OCI-LY3 (cell line): ENCODE results near the gene MGAT3.

ENCODE experiments used
- H2AFZ ChIP-seq: fragments of 200-600, 300-600 bp; shearing (Covaris generic); 2 replicates; pipeline ENCODE4 v1.6.0; 2014; ENCODE audit warnings: antibody characterized with exemption, low read depth, low read length
- H3K27ac ChIP-seq: fragments of 200-600, 300-600 bp; sonication (generic); 2 replicates; pipeline ENCODE4 v1.5.1; 2014; ENCODE audit warnings: mild to moderate bottlenecking, low read length, moderate library complexity, mixed read lengths
- H3K27me3 ChIP-seq: fragments of 200-600, 300-600 bp; sonication (generic); 2 replicates; pipeline ENCODE4 v1.6.1; 2014; ENCODE audit warnings: low read depth, low read length, mixed read lengths
- H3K36me3 ChIP-seq: fragments of 200-600, 300-600 bp; sonication (generic); replicated peaks from 2 replicates; pipeline ENCODE3; 2014; ENCODE audit warnings: low read depth, low read length, mixed read lengths
- H3K4me1 ChIP-seq: fragments of 300-600, 200-600 bp; sonication (generic); 2 replicates; pipeline ENCODE4 v1.6.1; 2014; ENCODE audit warnings: low read length, mixed read lengths
- H3K4me2 ChIP-seq: fragments of 200-600, 300-600 bp; sonication (generic); 2 replicates; pipeline ENCODE4 v1.6.1; 2014; ENCODE audit warnings: low read length, mixed read lengths
- H3K4me3 ChIP-seq: fragments of 300-600, 200-600 bp; sonication (generic); 2 replicates; pipeline ENCODE4 v1.5.1; 2014; ENCODE audit warnings: antibody characterized with exemption, mild to moderate bottlenecking, low read length, moderate library complexity
- H3K79me2 ChIP-seq: fragments of 300-600, 200-600 bp; shearing (Covaris generic); 2 replicates; pipeline ENCODE4 v1.6.1; 2014; ENCODE audit warnings: mild to moderate bottlenecking, low read length, mixed read lengths
- H3K9ac ChIP-seq: fragments of 300-600, 200-600 bp; shearing (Covaris generic); 2 replicates; pipeline ENCODE4 v1.6.0; 2014; ENCODE audit warnings: mild to moderate bottlenecking, low read length, moderate library complexity
- H3K9me3 ChIP-seq: fragments of 200-600, 300-600 bp; shearing (Covaris generic); 2 replicates; pipeline ENCODE4 v1.6.1; 2014; ENCODE audit warnings: low read length, mixed read lengths; ENCODE audit not compliant: insufficient read depth
- H4K20me1 ChIP-seq: fragments of 200-600, 300-600 bp; sonication (generic); 2 replicates; pipeline ENCODE4 v1.6.1; 2016; ENCODE audit warnings: low read length, mixed read lengths; ENCODE audit not compliant: insufficient read depth
- CTCF ChIP-seq: fragments of 200-600, 300-600 bp; sonication (generic); IDR thresholded peaks from 2 replicates; pipeline ENCODE4 v1.5.1; 2014; ENCODE audit warnings: antibody characterized with exemption, low read length, low read depth
- EZH2phosphoT487 ChIP-seq: fragments of 200-600 bp; shearing (Covaris generic); IDR thresholded peaks from 2 replicates; pipeline ENCODE4 v1.6.1; 2018; ENCODE audit warnings: antibody characterized with exemption, mixed run types, low read depth

MGAT3 gene

GRCh38 chr22:39422721-39423120, 34.1 kb upstream of the MGAT3 start:
- Histone ChIP-seq H4K20me1 (0 out of 2 replicates have a peak, but pooled peaks cover 4% of the 10 kb centered on the region), H3K27me3 (no peaks in the 10 kb centered on the region), H3K4me1 (peaks cover 11% of the 10 kb centered on the region), H3K4me2 (no peak overlapping the region), H3K4me3 (no peak overlapping the region), H3K36me3 (peaks cover 65% of the 10 kb centered on the region), H3K79me2 (no peaks in the 10 kb centered on the region), H2AFZ (no peak overlapping the region), H3K27ac (no peak overlapping the region), H3K9ac (no peak overlapping the region), H3K9me3 (no peaks in the 10 kb centered on the region)
- TF ChIP-seq CTCF, result no peak

- H3K27ac ChIP-seq, result no peak overlapping the region
- H3K27me3 ChIP-seq, result no peaks in the 10 kb centered on the region
- H3K4me1 ChIP-seq, result peaks cover 7% of the 10 kb centered on the region; the same call in 1 of the 2 replicates
- H4K20me1 ChIP-seq, result no peaks in the 10 kb centered on the region
- H3K36me3 ChIP-seq, result peaks cover 62% of the 10 kb centered on the region
- H3K79me2 ChIP-seq, result no peaks in the 10 kb centered on the region
- no peak overlapping the region for H2AFZ ChIP-seq
- no peak overlapping the region for H3K9ac ChIP-seq
- H3K9me3 ChIP-seq, result no peaks in the 10 kb centered on the region
- H3K4me2 ChIP-seq, result no peak overlapping the region
- no peak for TF ChIP-seq CTCF
- H3K4me3 ChIP-seq, result no peak overlapping the region
Observed at GRCh38 chr22:39423976-39424375, 32.8 kb upstream of the MGAT3 start.

GRCh38 chr22:39426380-39427043, 30.3 kb upstream of the MGAT3 start:
- H2AFZ ChIP-seq, result no peak overlapping the region
- no peak overlapping the region for H3K9ac ChIP-seq
- H3K79me2 ChIP-seq, result no peaks in the 10 kb centered on the region
- no peak overlapping the region for H3K4me3 ChIP-seq
- H3K4me1 ChIP-seq, result peaks cover 7% of the 10 kb centered on the region; the same call in 1 of the 2 replicates
- H3K9me3 ChIP-seq, result no peaks in the 10 kb centered on the region
- no peaks in the 10 kb centered on the region for H4K20me1 ChIP-seq
- no peak overlapping the region for H3K4me2 ChIP-seq
- H3K36me3 ChIP-seq, result peaks cover 56% of the 10 kb centered on the region
- TF ChIP-seq CTCF, result no peak
- no peak for TF ChIP-seq EZH2phosphoT487
- no peaks in the 10 kb centered on the region for H3K27me3 ChIP-seq
- no peak overlapping the region for H3K27ac ChIP-seq

- Histone ChIP-seq H3K4me3 (no peak overlapping the region), H3K4me2 (no peak overlapping the region), H3K27me3 (no peaks in the 10 kb centered on the region), H2AFZ (no peak overlapping the region), H3K27ac (no peak overlapping the region), H3K79me2 (no peaks in the 10 kb centered on the region), H3K36me3 (peaks cover 53% of the 10 kb centered on the region), H4K20me1 (no peaks in the 10 kb centered on the region), H3K4me1 (peaks cover 7% of the 10 kb centered on the region; the same call in 1 of the 2 replicates), H3K9me3 (no peaks in the 10 kb centered on the region), H3K9ac (no peak overlapping the region)
- TF ChIP-seq CTCF (no peak), EZH2phosphoT487 (no peak)
Observed at GRCh38 chr22:39427751-39428596, 28.8 kb upstream of the MGAT3 start.
